Measurements from ENCODE around the gene YWHAH. TPM values are rescaled to one million over a fixed set of nuclear protein-coding genes. Genes with fewer than 3 reads are reported as not detected.
"Not testable (repeated sequence)": the region's sequence is repeated elsewhere in the genome, so short reads cannot be mapped to it uniquely, and the experiment has no call there.

The YWHAH gene
- total RNA-seq, 1 donor from 2014 or later: 58.3 TPM

DNA sequence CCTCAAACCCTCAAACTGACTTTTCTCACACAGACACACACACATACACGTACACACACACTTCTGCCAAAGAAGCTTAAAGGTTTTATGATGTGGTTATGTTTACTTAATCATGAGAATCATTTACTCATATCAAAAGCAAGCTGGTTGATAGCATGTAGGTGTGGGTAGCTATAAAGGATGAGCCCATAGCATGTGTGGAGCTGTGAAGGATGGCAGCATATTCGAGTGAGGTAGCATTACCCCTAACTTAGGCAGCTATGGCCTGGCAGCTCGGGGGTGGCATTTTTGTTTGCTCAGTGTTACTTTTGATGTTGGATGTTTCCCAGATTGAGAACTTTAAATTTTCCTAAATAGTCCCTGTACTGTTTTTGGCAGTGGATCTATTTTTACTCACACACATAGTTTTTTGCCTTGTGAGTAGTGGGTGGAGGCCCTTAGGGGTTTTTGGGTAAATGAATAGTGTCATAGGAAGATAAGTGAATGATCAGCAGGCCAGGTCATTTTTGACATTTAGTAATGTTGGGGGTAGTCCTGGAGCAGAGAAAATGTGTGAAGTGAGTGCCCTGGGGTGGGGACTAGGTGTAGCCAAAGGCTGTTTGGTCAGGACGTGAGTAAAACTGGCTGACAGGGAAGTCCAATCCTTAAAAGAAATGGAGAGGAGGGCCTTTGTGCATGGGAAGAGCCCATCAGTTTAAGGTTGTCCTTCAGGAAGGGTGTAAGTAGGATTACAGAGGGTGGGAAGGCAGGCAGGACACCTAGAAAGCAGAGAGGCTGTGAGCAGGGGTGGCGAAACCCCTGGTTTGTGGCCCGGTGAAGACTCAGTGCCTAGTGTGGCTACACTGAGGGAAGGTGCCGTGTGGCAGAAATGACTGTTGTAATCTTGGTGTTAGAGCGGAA, 7.1 kb downstream of the YWHAH start:
- ATAC-seq: peak; percentile 10

DNA sequence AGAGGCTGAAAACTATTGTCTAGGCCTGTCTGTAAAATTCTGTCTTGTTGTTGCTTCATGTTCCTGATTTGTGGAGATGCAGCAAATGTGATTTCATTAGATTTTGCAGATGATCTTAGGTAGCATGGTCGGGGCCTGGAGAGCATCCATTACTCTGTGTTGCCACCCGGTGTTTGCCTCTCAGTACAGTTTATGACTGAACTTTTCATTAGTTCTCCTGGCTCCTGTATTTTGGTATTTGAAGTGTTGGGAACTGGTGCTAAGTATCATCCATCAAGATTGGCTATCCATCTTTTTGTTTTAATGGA, 7.7 kb downstream of the YWHAH start:
- ATAC-seq: no peak

- ATAC-seq: peak; percentile 82
These were observed 8.1 kb downstream of the YWHAH start for GRCh38 chr22:31952472-31952871.

DNA sequence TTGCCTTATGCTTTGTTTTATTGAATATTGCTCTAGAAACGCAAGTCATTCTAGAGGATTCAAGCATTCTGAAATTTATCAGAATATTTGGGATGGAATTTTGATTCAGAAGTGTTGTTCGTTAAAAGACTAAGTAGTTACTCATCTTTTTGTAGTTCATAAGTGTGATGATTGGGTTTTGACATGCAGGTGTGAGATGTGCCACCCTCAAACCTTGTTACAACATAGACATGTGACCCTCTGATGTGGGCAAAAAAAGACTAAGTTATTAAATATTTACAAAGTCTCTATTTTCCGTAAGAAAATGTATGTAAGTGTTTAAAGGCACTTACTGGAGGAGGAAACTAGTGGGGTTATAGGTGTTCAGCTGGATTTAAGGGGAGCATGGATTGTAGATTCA, 8.9 kb downstream of the YWHAH start:
- no peak for ATAC-seq

DNA sequence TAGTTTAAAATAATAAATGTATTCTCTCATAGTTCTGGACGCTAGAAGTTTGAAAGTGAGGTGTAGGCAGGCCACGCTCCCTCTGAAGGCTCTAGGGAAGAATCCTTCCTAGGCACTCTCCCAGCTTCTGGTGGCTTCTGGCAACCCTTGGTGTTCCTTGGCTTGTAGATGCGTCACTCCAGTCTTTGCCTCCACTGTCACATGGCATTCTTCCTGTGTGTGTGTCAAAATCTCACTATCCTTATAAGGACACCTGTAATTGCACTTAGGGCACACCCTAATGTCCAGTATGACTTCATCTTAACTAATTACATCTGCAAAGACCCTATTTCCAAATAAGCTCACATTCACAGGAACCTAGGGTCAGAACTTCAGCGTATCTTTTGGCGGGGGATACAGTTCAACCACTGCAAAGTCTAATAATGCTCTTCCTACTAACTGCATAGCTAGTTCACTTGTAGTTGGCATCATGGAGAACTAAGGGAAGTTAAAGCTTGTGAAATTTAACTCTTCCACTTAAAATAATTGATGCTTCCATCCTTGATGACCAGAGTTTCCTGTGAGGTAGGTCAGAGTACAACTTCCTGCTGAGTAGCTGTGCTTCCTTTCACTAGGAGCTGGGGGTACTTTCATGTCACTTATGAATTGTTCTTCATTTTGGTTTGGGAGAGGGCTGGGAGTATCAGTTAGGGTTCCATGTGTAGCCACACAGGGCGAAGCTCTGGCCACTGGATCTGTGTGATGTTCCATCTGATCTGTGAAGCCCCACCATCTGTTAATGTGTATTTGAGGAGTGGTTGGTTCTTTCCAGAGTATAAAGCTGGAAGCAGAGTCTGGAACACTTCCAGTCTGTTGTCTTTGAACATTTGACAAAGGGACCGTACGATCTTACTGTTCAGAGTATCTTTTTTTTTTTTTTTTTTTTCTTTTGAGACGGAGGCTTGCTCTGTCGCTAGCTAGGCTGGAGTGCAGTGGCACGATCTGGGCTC, 10.5 kb downstream of the YWHAH start:
- peak; percentile 39 for ATAC-seq

- ATAC-seq: no peak
These were observed 12.0 kb downstream of the YWHAH start for GRCh38 chr22:31956360-31956759.

- ATAC-seq: no peak
These were observed 13.7 kb downstream of the YWHAH start for GRCh38 chr22:31957970-31958594.

DNA sequence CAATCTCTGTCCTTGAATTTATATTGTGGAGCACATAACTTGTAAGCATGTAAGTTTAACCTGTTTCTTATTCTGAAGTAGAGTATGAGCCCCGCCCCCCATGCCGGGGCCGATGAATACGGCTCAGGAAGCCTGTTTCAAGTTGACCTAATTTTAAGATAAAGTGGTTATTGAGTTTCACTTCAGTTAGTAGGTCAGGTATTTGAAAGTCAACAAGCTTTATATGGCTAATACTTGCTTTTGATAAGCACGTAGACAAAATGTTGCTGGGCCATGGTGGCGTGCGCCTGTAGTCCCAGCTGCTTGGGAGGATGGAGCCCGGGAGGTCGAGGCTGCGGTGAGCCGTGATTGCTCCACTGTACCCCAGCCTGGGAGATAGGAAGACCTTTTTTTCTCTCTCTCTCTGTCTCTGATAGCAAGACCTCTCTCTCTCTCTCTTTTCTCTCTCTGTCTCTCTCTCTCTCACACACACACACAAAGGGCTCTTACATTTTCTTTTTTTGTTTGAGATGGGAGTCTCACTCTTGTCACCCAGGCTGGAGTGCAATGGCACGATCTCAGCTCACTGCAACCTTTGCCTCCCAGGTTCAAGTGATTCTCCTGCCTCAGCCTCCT, 14.4 kb downstream of the YWHAH start:
- ATAC-seq: no peak

- no peak for ATAC-seq
These were observed 16.4 kb downstream of the YWHAH start for GRCh38 chr22:31960767-31961166.

DNA sequence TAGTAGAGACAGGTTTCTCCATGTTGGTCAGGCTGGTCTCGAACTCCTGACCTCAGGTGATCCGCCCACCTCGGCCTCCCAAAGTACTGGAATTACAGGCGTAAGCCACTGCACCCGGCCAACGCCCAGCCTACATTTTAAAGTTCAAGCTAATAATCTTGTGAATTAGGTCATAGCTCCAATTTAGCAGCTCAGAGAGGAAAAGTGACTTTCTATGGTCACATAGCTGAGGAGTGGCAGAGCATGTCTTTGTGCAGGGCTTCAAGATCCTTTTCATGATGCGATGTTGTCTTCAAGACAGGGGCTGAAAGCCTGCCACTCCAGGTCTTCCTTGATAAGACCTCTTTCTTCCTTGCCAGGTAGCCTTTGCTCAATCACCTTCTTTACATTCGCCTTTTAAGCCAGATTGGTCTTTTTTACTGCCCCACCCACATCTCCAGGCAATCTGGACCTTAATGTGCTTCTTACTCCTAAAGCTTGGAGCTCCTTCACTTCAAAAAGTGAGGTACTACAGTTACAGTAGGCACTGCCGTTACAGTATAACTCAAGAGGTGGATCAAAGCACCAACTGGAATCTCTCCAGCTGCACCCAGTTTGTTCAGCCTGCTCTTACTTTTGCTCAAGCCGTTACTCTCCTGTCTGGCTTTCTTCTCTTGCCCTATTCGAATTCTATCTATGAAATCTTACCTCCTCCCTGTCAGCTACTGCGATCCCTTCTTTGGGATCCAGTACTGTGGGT, 18.2 kb downstream of the YWHAH start:
- peak; percentile 14 for ATAC-seq

DNA sequence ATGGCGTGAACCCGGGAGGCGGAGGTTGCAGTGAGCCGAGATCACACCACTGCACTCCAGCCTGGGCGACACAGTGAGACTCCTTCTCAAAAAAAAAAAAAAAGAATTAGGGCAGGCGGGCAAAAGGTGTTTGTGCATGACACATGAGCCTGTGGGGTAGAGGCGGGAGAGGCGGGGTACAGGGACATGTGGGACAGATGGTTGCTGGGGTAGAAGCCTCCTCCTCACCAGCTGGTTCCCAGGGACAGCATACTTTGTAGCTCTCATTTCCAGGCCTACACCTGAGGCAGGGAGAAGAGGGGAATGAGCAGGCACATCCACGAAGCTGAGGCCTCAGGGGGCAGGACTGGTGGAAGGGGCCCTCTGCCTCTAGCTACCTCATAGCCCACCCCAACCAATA, 23.7 kb downstream of the YWHAH start:
- no peak for ATAC-seq

GRCh38 chr22:31969789-31970489, 25.6 kb downstream of the YWHAH start:
- ATAC-seq: peak; percentile 85

DNA sequence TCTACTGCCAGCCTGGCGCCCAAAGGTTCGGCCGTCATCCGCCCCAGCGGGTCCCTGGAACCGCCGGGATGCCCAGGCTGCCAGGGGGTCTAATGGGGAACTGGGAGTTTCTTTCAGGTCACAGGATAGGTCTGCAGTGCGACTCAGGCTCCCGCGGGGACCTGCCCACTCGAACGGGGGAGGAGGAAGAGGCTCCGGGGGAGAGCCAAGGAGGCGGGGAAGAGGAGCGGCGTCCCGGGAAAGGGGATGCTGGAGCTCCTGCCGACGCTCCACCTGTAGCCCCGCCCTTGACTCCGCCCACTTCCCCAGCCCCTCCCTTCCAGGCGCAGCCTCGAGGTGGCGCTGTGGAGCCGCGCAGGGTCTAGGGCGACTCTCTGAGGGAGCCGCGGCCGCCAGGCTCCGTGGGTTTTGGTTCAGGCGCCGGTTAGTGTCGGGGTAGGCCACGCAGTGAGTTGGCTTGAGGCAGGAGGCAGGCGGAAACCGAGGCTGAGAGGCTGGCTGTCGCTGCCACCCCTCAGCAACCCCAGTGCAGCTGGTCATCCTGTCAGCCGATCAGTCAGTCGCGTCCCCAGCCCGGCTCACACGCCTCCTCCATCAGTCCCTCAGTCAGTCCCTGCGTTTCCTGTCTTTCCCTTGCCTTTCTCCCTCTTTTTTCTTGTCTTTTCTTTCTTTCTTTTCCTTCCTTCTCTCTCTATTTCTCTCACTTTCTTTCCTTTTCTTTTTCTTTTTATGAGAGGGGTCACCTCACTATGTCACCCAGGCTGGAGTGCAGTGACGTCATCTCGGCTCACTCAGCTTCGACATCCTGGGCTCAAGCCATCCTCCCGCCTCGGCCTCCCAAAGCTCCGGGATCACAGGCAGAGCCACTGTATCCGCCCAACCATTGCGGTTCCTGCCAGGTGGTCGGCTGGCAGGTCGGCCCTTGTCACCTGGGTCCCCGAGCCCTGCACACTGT, 26.4 kb downstream of the YWHAH start:
- peak; percentile 95 for ATAC-seq

DNA sequence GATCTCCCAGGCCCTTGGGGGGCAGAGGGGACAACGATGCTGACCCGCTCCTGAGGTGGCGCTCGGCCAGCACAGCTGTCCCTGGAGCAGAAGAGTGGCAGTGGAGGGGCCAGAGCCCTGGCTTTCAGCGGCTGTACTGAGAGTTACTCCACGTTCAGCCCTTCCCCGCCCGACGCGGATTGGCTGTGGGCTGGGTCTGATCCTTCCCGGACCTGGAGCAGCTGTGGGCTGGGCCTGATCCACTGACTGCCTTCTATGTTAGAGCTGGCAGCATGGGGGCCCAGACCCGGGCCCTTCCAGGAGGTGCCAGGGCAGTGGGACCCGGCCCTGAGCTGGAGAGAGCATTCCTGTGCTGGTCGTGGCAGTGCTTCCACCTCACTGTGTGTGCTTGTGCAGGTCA, 27.8 kb downstream of the YWHAH start:
- no peak for ATAC-seq

- no peak for ATAC-seq
These were observed 29.4 kb downstream of the YWHAH start for GRCh38 chr22:31973739-31974138.

- peak; percentile 85 for ATAC-seq
These were observed 33.0 kb downstream of the YWHAH start for GRCh38 chr22:31977141-31977841.

DNA sequence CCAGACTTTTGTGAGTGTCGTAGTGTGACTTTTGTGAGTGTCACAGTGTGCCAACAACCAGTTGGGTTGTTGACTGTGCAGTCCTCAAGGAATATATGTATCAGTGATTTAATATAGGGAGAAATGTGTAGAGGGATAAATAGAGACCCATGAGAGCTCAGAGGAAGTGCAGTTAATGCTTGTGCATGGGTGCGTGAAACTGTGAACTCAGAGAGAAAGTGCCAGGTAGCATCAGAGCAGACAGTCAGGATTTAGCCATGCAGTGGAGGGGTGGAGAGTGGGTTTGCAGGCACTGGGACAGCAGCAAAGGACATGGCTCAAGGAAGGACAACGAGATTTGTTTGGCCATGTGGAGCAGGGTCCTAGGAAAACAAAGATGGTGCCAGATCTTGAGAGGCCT, 33.6 kb downstream of the YWHAH start:
- no peak for ATAC-seq

DNA sequence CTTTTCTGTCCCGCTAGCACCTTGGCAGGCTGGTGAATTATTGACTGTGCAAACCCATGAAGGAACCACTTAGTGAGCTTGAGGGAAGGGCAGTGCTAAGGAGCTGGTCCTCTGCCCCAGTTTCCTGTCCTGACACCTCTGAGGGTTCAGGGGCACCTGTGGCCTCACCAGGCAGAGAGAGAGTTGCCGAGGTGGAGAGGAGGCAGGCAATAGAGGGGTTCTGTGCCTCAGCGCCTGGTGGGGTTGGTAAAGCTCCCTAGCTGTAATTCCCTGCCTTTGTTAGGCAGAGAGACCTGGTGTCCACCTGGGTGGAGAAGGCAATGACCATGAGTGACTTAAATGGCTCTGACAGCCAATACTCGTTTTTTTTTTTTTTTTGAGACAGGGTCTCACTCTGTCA, 36.3 kb downstream of the YWHAH start:
- no peak for ATAC-seq

- ATAC-seq: not testable (repeated sequence)
These were observed 37.6 kb downstream of the YWHAH start for GRCh38 chr22:31981976-31982375.

Data from esophagus mucosa (tissue), 1 donor.